Activated naive CD4-positive, alpha-beta T cell treated with anti-CD3 and anti-CD28 coated beads, Interleukin-2, amount 50 U/mL, for 16 hours (primary cell): ENCODE results near the gene NEGR1.

Experiments
- DNase-seq: peaks from one replicate; pipeline ENCODE4 v3.0.0-alpha.2; 2020

The NEGR1 gene

DNA sequence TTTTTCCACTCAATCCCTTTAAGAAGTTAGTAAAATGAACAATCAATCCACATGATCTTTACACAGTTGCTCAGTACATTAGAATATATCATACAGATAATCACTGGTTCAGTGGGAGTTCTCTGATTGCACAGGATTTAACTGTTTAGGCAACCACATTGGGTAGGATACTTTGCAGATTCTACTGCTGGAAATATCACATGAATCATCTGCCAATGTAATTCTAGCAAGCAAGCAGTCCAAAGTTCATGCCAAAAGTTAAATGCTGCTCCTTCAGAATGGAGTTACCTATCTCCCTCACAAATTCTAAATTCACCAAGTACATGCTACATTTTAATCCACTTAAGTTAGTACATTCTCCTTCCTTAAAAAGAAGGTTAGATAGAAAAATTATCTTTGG, 52.4 kb downstream of the NEGR1 start:
- DNase-seq, result no peak

DNA sequence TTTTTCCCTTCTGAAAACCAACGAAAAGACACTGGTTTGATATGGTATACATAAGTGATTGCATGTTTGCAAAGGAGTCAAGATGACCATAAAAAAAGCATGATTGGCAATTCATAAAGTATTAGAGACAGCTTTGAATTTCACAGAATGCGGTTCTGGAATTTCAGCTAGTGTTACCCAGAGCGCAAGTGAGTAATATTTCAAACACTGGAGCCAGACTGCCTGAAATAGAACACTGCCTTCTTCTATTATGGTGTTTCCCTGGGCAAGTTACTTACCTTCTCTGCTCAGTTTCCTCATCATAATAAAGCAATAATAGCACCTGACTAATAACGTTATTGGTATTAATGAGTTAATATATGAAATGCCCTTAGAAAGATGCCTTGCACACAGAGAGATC, 54.7 kb downstream of the NEGR1 start:
- no peak for DNase-seq

- no peak for DNase-seq
Observed at GRCh38 chr1:72224506-72224905, 57.8 kb downstream of the NEGR1 start.

DNA sequence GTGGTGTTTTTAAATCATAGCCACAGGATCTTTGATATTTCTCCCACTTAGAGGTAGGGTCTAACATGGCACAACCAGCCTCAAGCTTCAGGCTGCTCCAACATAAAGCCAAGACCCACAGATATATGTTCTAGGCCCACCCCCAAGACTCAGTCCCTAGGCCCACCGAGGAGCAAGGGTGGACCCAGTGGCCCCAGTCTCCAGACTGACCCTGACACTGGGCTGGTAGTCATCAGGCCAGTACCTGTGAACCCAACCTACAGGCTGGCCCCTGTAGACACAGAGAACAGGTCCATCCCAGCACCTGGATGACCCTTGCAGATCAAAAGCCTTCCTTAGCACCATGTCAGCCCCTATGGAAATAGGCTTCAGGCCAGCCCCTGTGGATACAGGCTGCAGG, 60.5 kb downstream of the NEGR1 start:
- DNase-seq, result no peak

- DNase-seq, result no peak
Observed at GRCh38 chr1:72218141-72218739, 64.1 kb downstream of the NEGR1 start.

GRCh38 chr1:72207059-72207458, 75.3 kb downstream of the NEGR1 start:
- DNase-seq, result no peak

DNA sequence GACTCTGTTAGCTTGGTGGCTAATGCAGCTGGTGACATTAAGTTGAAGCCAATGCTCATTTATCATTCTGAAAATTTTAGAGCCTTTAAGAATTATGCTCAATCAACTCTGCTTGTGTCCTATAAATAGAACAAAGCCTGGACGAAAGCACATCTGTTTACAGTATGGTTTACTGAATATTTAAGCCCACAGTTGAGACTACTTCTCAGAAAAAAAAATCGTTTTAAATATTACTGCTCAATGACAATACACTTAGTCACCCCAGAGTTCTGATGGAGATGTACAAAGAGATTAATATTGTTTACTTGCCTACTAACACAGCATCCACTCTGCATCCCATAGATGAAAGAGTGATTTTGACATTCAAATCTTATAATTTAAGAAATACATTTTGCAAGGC, 79.6 kb downstream of the NEGR1 start:
- DNase-seq, result no peak

DNA sequence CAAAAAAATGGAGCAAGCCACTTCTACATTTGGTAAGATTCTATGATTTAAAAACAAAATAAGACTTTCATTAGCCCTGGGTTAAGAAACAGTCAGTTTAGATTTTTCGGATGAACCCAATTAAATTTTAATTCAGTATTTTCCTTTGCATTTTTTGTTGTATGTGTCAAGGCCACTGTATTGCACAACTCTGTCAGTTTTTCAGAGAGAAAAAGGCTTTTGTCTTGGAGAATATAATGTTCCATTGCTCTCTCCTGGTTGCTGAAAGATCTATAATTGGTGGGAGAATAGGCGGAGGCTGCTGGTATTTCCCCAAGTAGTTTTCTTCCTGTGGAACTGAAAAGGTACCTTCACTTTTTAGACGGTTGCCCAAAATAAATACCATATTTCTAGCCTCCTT, 84.6 kb downstream of the NEGR1 start:
- DNase-seq, result no peak

DNA sequence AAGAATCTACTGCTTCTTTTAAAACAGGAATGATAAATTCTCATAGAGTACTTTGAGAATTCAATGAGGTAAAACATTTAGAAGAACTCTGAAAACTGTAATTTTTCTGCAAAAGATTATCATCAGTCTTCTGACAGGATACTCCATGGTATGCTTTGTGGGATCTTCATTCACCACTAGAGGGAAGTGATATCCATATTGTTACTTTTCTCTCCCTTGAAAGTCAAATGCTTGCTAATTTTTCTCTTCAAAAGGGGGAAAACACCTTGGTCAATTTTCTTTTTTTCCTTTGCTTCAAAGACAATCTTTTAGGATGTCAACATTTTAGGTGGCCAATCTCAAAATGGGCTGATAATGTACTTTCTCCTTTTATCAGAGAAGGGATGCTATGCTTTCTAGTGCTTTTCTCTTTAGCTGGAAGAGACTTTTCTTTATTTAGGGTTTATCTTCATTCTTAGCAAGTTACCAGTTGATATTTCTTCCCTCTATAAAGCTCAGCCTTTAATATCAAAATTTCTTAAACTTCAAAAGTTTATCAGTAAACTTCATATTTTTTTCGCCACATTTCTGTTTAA, 95.5 kb downstream of the NEGR1 start:
- no peak for DNase-seq

GRCh38 chr1:72184099-72184701, 98.1 kb downstream of the NEGR1 start:
- no peak for DNase-seq

GRCh38 chr1:72182859-72183258, 99.5 kb downstream of the NEGR1 start:
- DNase-seq, result no peak

GRCh38 chr1:72178266-72178665, 104.1 kb downstream of the NEGR1 start:
- DNase-seq, result no peak

- DNase-seq, result no peak
Observed at GRCh38 chr1:72177711-72178110, 104.6 kb downstream of the NEGR1 start.

GRCh38 chr1:72170246-72170645, 112.1 kb downstream of the NEGR1 start:
- DNase-seq, result no peak

DNA sequence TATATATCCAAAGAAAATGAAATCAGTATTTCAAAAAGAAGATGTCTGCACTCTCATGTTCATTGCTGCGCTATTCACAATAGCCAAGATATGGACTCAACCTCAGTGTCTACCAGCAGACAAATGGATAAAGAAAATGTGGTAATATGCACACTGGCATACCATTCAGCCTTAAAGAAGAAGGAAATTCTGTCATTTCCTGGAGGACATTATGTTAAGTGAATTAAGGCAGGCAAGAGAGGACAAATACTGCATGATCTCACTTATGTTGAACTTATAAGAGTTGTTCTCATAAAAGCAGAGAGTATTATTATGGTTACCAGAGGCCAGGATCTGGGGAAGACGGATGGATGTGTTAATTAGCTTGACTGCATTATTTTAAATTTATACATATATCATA, 115.9 kb downstream of the NEGR1 start:
- DNase-seq, result no peak

DNA sequence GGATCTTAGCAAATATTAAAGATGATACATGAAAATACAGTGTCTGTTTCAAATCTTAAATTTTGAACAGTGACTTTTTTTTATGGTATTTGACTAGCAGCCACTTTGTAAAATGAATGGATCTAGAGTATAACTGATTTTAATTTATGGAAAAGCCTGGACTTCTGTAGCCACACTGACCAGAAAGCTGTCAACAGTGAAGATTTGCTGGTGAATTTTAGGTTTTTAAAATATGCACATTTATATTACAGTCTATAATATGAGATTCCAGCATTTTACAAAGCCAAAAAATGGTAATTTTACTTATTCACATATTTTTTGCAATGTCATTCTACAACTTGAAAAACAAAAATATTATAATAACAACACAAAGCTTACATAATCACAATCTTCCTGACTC, 131.8 kb downstream of the NEGR1 start:
- no peak for DNase-seq

- no peak for DNase-seq
Observed at GRCh38 chr1:72141875-72142274, 140.5 kb downstream of the NEGR1 start.

GRCh38 chr1:72140222-72140621, 142.1 kb downstream of the NEGR1 start:
- no peak for DNase-seq

- no peak for DNase-seq
Observed at GRCh38 chr1:72137656-72138055, 144.7 kb downstream of the NEGR1 start.

- DNase-seq, result no peak
Observed at GRCh38 chr1:72129869-72130268, 152.5 kb downstream of the NEGR1 start.

GRCh38 chr1:72122099-72122880, 160.0 kb downstream of the NEGR1 start:
- no peak for DNase-seq

GRCh38 chr1:72119491-72119890, 162.8 kb downstream of the NEGR1 start:
- no peak for DNase-seq

GRCh38 chr1:72117621-72118020, 164.7 kb downstream of the NEGR1 start:
- DNase-seq, result no peak

- DNase-seq, result no peak
Observed at GRCh38 chr1:72115290-72115689, 167.0 kb downstream of the NEGR1 start.
